HG03432 (cell line): ENCODE data around the gene GATA2.

Source experiments
- ATAC-seq: cut with Tn5 transposase; IDR thresholded peaks from one replicate; pipeline ENCODE4 v1.9.1; 2021; ENCODE audit warnings: mild to moderate bottlenecking, moderate library complexity; ENCODE audit not compliant: unreplicated experiment

The GATA2 gene

DNA sequence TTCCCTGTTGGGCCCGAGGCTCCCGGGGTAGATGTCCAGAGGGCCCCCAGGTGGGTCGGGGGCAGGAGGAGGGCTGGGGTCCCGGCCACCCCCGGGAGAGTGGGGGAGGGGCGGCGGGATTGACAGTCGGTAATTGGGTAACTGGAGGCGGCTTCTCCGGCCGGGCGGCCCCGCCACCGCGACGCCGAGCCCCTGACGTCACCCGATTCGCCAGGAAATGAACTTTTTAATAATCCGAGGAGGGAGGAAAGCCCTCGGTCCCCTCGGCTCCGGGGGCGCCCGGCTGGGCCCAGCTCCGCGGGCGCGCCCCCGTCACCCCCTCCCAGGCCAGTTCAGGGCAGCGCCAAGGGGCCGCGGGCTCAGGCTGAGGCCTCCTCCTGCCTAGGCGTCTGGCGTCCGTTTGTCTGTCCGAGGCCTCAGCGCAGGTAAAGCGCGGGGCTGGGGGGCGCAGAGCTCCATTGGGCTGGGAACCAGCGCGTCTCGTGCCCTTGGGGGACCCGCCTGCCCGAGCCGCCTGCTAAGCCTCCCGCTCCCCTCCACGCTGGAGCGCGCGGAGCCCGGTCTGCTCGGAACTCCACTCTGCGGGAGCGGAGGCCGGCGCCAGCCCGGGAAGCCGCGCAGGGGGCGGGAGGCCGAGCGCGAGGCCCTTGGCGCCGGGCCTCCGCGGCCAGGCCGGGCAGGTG, 3.9 kb downstream of the GATA2 start:
- ATAC-seq = no peak

- no peak for ATAC-seq
Measured at GRCh38 chr3:128488636-128488990, 4.4 kb downstream of the GATA2 start.

DNA sequence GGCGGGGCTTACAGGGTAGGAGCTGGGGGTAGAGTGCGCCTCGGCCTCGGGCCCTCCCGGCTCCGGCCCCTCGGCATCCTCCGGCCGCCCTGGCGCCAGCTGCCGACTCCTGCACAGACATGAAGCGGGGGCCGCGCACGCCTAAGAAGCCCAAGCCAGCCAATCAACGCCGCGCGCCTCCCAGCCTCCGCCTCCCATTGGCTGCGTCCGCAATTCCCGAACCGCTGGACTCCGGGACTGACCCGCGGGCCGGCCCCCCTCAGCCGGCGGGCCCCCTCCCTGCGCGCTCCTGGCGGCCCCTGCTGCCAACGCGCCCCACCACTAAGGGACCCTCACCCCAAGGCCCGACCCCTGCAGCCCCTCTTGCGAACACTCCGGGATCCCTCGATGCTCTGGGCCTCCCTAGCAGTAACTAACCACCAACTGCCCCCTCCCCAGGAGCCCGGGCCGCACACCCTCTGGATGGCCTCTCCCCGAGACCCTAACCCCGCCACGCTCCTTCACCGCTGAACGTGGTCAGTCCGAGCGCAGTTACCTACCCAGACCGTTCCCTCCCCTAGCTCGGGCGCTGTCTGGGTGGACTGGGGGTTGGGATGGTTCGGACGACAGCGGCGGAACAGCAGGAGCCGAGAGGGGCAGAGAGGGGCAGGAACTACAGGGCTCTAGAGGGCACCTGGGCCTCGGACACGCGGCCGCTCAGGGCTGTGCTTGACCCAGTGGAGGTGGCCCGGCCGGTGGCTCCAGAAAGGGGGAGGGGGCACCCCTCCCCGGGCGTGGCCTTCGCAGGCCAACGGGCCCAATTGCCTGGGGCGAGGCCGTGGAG, 5.0 kb downstream of the GATA2 start:
- ATAC-seq = no peak

GRCh38 chr3:128487538-128487812, 5.5 kb downstream of the GATA2 start:
- no peak for ATAC-seq

GRCh38 chr3:128486681-128487537, 6.1 kb downstream of the GATA2 start:
- ATAC-seq = no peak

DNA sequence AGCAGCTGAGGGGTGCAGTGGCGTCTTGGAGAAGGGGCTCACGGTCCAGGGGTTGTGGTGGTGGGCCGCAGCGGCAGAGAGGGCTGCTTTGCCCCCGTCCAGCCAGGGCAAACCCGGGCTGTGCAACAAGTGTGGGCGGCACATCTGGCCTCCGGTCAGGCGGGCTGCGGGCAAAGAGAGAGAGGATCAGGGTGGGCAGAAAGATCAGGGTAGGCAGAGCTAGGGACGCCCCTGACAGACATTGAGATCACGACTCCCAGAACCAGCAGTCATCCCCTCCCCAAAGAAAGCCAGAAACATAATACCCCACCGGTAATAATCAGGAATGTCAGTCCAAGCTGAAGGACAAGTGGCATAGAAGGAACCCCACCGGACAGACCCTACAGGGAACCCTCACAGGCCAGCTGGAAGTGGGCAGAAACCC, 6.8 kb downstream of the GATA2 start:
- no peak for ATAC-seq

DNA sequence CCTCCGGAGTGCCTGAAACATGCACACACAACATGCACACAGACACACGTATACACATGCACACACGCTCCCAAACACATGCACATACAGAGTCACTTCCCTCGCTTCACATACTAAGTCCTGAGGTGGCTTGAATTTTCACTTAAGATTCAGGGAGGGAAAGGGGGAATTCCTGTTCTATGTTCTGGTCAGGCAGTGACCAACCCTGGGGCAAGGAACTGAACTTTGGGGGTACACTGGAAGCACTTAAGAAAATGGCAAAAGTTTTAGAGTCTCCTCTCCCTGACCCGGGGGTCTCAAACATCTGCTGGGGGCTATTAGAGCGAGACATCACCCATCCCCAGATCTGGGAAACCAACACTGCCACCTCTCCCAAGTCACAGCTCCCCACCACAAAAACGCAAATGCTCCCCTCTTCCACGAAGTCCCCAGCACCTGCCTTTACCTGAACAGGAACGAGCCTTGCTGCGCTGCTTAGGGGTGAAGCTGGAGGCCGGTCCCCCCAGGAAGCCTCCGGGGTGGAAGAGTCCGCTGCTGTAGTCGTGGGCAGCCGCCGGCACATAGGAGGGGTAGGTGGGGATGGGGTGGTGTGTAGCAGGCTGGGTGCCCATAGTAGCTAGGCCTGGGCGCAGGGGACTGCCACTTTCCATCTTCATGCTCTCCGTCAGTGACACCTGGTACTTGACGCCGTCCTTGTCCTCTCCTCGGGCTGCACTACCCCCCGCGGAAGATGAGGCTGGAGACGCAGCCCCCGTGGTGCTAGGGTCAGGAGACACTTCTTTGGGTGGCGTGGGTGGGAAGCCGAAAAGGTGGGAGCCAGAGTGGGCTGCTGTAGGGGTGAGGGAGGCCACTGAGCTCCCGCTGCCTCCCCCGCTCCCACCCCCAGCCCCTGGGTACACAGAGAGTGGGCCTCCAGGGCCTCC, 7.5 kb downstream of the GATA2 start:
- no peak for ATAC-seq

GRCh38 chr3:128484404-128485281, 8.4 kb downstream of the GATA2 start:
- no peak for ATAC-seq

DNA sequence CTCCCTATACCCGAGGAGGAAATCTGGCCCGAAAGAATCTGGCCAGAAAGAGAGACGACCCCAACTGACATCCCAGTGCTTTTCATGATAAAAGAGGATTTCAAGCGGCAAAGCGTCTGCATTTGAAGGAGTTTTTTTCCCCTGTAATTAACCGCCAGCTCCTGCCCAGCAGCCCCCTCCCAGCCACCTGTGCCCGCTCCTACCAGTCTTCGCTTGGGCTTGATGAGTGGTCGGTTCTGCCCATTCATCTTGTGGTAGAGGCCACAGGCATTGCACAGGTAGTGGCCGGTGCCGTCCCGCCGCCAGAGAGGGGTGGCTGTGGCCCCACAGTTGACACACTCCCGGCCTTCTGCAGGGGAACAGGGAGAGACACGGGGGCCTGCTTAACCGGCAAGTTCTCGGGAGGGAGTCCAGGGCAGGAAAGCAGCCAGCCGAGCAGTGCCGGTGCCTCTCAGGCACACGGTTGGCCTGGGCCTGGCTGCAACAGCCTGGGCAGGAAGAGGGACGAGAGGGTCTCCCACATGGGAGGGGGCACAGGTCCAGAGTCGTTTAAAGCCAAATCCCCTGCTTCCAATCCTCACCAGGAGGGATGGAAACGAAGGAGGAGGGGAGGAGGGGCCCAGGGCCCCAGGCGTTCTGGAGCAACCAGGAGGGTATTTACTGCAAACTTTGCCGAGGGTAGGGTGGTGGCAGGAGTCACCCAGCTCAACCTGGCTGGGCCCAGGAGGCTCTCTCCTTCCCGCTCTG, 9.2 kb downstream of the GATA2 start:
- ATAC-seq = no peak

GRCh38 chr3:128482666-128483656, 10.0 kb downstream of the GATA2 start:
- ATAC-seq = no peak

DNA sequence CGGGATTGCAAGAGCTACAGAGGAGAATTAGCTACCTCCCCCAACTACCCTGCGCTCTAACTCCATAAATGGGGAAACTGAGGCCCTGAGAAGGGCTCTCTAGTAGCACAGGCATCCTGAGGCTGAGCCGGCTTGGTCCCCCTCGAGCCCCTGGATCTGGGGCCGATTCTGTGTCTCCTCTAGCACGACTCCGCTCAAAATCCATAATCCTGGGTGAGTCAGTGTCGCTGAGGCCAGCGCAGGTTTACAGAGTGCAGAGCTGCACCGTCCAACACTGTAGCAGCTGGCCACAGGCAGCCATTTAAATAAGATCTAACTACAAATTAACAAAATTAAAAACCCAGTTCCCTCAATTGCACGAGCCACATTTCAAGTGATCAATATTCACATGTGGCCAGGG, 10.8 kb downstream of the GATA2 start:
- no peak for ATAC-seq

GRCh38 chr3:128481438-128481942, 11.5 kb downstream of the GATA2 start:
- no peak for ATAC-seq

DNA sequence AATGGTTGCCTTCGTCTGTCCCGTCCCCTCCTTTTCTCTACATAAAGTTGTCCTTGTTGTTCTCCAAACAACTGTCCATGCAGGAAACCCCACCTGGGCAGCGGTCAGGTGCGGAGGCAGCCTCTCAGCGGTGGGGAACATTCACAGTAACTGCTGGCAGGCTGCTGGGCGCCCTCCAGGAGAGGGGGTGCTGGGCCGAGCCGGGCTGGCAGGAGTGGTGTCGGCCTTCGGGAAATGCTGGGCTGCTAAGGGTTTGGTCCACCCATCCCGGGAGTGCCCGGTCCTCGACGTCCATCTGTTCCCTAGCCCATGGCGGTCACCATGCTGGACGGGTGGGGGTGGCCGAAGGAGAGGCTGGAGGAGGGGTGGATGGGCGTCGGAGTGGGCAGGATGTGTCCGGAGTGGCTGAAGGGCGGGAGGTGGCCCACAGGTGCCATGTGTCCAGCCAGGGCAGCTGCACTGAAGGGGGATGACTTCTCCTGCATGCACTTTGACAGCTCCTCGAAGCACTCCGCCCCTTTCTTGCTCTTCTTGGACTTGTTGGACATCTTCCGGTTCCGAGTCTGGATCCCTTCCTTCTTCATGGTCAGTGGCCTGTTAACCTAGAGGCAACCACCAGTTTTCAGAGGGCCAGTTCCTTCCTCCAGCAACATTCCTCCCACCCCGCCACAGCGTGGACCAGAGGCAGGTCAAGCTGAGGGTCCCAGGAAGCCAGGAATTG, 12.1 kb downstream of the GATA2 start:
- ATAC-seq = no peak

DNA sequence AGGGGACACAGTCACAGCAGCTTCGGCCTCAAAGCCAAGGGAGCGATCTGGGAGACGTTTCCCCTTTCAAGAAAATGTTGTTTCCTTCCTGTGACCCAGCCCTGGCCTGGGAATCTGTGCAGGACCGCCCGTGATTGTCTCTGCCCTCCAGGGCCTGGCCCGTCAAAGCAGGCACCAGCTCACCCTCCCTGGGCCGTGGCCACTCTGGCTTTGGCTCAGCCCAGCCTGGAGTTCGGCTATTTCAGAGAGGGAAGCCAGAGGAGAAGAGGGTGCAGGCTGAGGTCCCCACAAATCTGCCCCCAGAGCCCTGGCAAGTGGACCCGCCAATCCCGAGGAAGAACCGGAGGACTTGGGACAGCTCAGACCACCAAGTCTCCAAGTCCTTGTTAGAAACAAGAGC, 12.7 kb downstream of the GATA2 start:
- no peak for ATAC-seq

DNA sequence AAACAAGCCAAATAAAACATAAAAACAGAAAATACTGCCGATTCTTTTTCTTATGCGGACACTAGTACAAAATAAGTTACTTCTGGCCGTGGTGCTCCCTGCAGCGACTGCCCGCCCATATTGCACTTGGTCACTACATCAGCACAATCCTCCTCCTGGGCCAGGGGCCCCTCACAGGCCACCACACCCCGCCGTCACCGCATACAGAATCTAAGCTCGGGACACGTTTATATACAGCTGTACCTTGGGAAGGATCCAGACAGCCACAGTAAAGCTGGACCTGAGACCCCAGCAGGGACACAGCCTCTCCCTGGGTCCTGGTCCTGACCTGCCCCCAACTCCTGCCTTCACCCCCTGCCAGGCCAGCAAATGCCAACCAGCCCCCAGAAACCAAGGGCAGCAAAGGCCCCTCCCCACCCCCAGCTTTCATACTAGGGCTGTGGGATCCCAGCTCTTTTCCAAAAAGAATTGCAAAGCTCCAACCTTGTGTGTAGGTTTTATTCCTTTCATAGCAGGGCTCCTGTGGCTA, 13.4 kb downstream of the GATA2 start:
- ATAC-seq = no peak

GRCh38 chr3:128478576-128479506, 14.2 kb downstream of the GATA2 start:
- no peak for ATAC-seq
